Peyer's patch (tissue), 4 donors: Measurements from ENCODE around the gene KRT33B. TPM values are rescaled to one million over a fixed set of nuclear protein-coding genes. Genes with fewer than 3 reads are reported as not detected.

ENCODE experiments used
- DNase-seq, 3 donors: peaks; one replicate each; pipeline ENCODE4 v3.0.0-alpha.2; 2017 to 2019
- H3K27ac ChIP-seq, 4 donors: fragments of 200-600 bp; sonication (generic); one replicate each; pipeline ENCODE4 v1.5.1; 2016 to 2019
- H3K27me3 ChIP-seq, 2 donors: fragments of 200-600 bp; sonication (generic); one replicate each; pipeline ENCODE4 v1.5.1; 2019
- H3K36me3 ChIP-seq, 3 donors: fragments of 200-600 bp; sonication (generic); one replicate each; pipeline ENCODE4 v1.5.1; 2016 to 2019
- H3K4me1 ChIP-seq, 4 donors: fragments of 200-600 bp; sonication (generic); one replicate each; pipeline ENCODE4 v1.5.1; 2016 to 2019
- H3K4me3 ChIP-seq, 4 donors: fragments of 200-600 bp; sonication (generic); 1 replicate in 3 of 4; 2 replicates in 1 of 4; pipeline ENCODE4 v1.5.1; 2016 to 2019; ENCODE audit warnings: mild to moderate bottlenecking in 1 of 4
- H3K9me3 ChIP-seq, 4 donors: fragments of 200-600 bp; sonication (generic); one replicate each; pipeline ENCODE4 v1.5.1; 2016 to 2019; ENCODE audit warnings: mild to moderate bottlenecking in 1 of 4
- POLR2A ChIP-seq, 2 donors: fragments of 450-650 bp; IDR thresholded peaks; one replicate each; pipeline ENCODE4 v1.5.1; 2017; ENCODE audit warnings: antibody characterized with exemption in 2 of 2, mild to moderate bottlenecking in 2 of 2, moderate library complexity in 2 of 2
- total RNA-seq, 4 donors: library from RNA; depleted of rRNA; stranded (reverse); fragments of >200 nt; gene quantifications; one replicate each; pipeline ENCODE4 v1.1.0, GENCODE V29; 2016
- TF ChIP-seq, protein P1 (sequence below), 6 experiments: fragments of 450-650 bp in 4 of 6; fragments of 200-600 bp in 2 of 6; sonication (generic) in 1 of 6; IDR thresholded peaks; one replicate each; pipeline ENCODE4 v1.5.1; 2017 to 2019; ENCODE audit warnings: antibody characterized with exemption in 6 of 6, mild to moderate bottlenecking in 3 of 6, moderate library complexity in 1 of 6

The KRT33B gene
- total RNA-seq, 4 donors from 2014 or later, result not detected

DNA sequence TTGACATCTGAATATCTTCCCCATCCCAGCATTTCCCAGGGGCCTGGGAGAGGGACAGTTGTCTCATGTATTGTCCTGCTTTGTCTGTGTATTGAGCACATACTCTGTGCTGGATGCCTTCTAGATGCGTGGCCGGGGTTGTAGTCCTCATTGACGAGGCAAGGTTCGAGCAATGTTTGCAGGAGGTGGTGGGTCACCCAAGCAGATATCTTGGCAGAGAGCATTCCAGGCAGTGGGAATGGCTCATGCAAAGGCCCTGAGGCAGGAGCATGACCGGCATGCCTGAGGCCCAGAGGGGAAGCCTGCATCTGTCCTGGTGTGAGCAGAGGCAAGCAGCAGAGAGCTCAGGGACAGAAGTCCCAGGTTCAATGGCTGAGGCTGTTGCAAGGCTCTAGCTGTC, 36.5 kb downstream of the KRT33B start:
- Histone ChIP-seq H3K9me3 (no peaks in the 10 kb centered on the region), H3K4me1 (no peaks in the 10 kb centered on the region), H3K27ac (no peak overlapping the region), H3K4me3 (no peak overlapping the region), H3K27me3 (no peaks in the 10 kb centered on the region), H3K36me3 (no peaks in the 10 kb centered on the region)
- DNase-seq, result no peak
- TF ChIP-seq POLR2A (IDR thresholded peaks at IDR 0.05), result no peak
- TF ChIP-seq, protein P1, sequence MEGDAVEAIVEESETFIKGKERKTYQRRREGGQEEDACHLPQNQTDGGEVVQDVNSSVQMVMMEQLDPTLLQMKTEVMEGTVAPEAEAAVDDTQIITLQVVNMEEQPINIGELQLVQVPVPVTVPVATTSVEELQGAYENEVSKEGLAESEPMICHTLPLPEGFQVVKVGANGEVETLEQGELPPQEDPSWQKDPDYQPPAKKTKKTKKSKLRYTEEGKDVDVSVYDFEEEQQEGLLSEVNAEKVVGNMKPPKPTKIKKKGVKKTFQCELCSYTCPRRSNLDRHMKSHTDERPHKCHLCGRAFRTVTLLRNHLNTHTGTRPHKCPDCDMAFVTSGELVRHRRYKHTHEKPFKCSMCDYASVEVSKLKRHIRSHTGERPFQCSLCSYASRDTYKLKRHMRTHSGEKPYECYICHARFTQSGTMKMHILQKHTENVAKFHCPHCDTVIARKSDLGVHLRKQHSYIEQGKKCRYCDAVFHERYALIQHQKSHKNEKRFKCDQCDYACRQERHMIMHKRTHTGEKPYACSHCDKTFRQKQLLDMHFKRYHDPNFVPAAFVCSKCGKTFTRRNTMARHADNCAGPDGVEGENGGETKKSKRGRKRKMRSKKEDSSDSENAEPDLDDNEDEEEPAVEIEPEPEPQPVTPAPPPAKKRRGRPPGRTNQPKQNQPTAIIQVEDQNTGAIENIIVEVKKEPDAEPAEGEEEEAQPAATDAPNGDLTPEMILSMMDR (IDR thresholded peaks at IDR 0.05), result no peak

DNA sequence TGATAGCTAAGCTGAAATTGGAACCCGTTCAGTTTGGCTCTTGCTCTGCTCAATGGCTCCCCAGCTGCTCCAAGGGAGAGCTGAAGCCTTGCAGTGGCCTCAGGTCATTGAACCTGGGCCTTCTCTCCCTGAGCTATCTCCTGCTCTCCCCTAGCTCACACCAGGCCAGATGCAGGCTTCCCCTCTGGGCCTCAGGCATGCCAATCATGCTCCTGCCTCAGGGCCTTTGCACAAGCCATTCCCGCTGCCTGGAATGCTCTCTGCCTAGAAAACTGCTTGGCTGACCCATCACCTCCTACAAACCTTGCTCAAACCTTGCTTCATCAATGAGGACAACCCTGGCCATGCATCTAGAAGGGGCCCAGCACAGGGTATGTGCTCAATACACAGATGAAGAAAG, 37.4 kb downstream of the KRT33B start:
- Histone ChIP-seq H3K27ac (no peak overlapping the region), H3K9me3 (no peaks in the 10 kb centered on the region), H3K4me1 (no peaks in the 10 kb centered on the region), H3K27me3 (no peaks in the 10 kb centered on the region), H3K4me3 (no peak overlapping the region), H3K36me3 (no peaks in the 10 kb centered on the region)
- TF ChIP-seq, protein P1 (IDR thresholded peaks at IDR 0.05), result no peak
- DNase-seq, result no peak

DNA sequence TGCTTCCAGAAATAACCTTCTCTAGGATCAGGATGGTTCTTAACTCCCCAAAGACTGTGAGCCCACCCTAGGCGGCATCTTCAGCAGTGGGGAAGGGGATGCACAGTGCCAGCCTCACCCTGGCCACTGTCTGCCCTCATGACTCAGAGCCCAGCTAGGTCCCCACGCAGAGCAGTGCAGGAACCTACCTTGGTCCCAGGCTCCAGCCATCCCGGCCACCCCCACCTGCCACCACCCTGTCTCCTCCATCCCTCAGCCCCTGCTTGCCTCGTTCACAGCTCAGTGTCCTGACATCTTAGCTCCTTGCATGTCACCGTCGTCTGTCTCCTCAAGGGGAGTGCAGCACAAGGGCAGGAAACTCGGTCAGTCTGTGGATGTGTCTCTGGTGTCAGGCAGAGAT, 38.0 kb downstream of the KRT33B start:
- H3K4me1 ChIP-seq, result no peaks in the 10 kb centered on the region
- no peak overlapping the region for H3K27ac ChIP-seq
- H3K27me3 ChIP-seq, result no peaks in the 10 kb centered on the region
- no peaks in the 10 kb centered on the region for H3K36me3 ChIP-seq
- no peak overlapping the region for H3K4me3 ChIP-seq
- DNase-seq, result no peak
- TF ChIP-seq, protein P1 (IDR thresholded peaks at IDR 0.05), result no peak
- no peak for TF ChIP-seq POLR2A (IDR thresholded peaks at IDR 0.05)
- H3K9me3 ChIP-seq, result no peaks in the 10 kb centered on the region

DNA sequence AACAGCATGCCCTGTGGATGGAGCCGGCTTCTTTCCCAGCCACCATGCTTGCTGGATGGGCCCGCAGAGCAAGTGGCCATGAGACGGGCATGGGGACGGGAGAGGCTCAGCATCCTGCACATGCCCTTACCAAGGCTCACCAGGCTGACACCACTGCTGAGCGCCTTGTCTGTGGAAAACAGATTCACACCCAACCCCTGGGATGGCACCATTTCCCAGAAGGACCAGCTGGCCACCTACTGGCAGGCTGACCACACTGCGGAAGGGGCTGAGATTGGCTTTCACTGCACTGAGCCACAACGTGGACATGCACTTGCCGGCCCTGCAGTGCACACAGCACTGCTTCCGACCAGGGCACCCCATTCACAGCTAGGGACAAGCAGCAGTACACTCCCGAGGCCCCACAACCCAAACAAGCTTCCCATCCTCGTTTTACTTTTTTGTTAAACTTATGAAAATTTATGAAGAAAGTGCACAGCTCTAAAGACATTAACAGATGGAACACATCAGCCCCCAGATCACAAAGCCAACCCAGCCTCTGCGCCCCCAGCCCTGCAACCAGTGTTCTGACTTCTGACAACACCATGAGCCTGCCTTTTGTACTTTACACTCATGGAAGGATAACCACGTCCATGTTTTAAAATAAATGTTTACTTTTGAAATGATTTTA, 40.2 kb downstream of the KRT33B start:
- Histone ChIP-seq H3K36me3 (no peaks in the 10 kb centered on the region), H3K4me1 (no peaks in the 10 kb centered on the region), H3K9me3 (no peaks in the 10 kb centered on the region), H3K27me3 (no peaks in the 10 kb centered on the region), H3K27ac (no peak overlapping the region), H3K4me3 (no peak overlapping the region)
- TF ChIP-seq POLR2A (IDR thresholded peaks at IDR 0.05), result no peak
- TF ChIP-seq, protein P1 (IDR thresholded peaks at IDR 0.05), result peak in 5 of 6 experiments; percentile 11 to 72 (median 69)
- DNase-seq, result peak in 2 of 3 donors; percentile 71 to 74

DNA sequence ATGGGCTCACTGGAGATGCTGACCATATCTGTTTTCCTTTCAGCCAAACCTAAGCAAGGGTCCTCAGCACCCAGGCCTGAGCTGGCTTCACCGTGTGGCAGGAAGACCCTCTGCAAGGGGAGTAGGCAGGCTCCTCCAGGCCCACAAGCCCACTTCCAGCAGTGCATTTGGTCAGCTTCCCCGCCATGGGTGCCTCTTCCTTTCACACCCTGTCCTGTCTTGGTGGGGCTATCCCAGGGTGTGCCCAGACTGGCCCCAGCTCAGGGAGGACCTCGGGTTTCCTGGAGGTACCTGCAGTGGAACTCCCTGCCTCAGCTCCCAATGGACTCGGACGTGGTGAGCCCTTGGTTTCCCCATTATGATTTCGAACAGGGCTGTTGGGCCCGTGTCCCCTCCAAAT, 41.4 kb downstream of the KRT33B start:
- Histone ChIP-seq H3K36me3 (no peaks in the 10 kb centered on the region), H3K9me3 (no peaks in the 10 kb centered on the region), H3K27ac (no peak overlapping the region), H3K27me3 (no peaks in the 10 kb centered on the region), H3K4me3 (no peak overlapping the region), H3K4me1 (no peaks in the 10 kb centered on the region)
- no peak for DNase-seq
- TF ChIP-seq POLR2A (IDR thresholded peaks at IDR 0.05), result no peak
- TF ChIP-seq, protein P1 (IDR thresholded peaks at IDR 0.05), result no peak
